Spleen (tissue), 11 donors: ENCODE measurements around the gene CLCNKA. TPM values are rescaled to one million over a fixed set of nuclear protein-coding genes. Genes with fewer than 3 reads are reported as not detected.
"Not testable (repeated sequence)": the region's sequence is repeated elsewhere in the genome, so short reads cannot be mapped to it uniquely, and the experiment has no call there.

Experiments
- DNase-seq: peaks from one replicate; pipeline ENCODE4 v3.0.0-alpha.2; 2020
- H3K27ac ChIP-seq, 8 donors: fragments of 200-600 bp; sonication (generic) in 7 of 8; 1 replicate in 4 of 8; 2 replicates in 4 of 8; pipeline versions ENCODE4 v1.5.0 to v1.8.0; 2016 to 2021; ENCODE audit warnings: inconsistent platforms in 4 of 8, mild to moderate bottlenecking in 4 of 8, moderate library complexity in 1 of 8
- H3K27me3 ChIP-seq, 7 donors: fragments of 200-600 bp; sonication (generic) in 6 of 7; replicated peaks in 1 of 7; 1 replicate in 4 of 7; 2 replicates in 3 of 7; pipeline versions ENCODE4 v1.5.0 to v1.8.0; 2016 to 2021; ENCODE audit warnings: inconsistent platforms in 3 of 7, mild to moderate bottlenecking in 1 of 7
- H3K36me3 ChIP-seq, 6 donors: fragments of 200-600 bp; sonication (generic) in 5 of 6; 1 replicate in 4 of 6; 2 replicates in 2 of 6; pipeline versions ENCODE4 v1.5.0 to v1.8.0; 2016 to 2021; ENCODE audit warnings: inconsistent platforms in 2 of 6
- H3K4me1 ChIP-seq, 6 donors: fragments of 200-600 bp; sonication (generic) in 5 of 6; 1 replicate in 3 of 6; 2 replicates in 3 of 6; pipeline versions ENCODE4 v1.5.0 to v1.8.0; 2016 to 2021; ENCODE audit warnings: inconsistent platforms in 3 of 6
- H3K4me3 ChIP-seq, 8 donors: fragments of 200-600 bp; sonication (generic) in 7 of 8; 1 replicate in 4 of 8; 2 replicates in 4 of 8; pipeline versions ENCODE4 v1.5.0 to v1.8.0; 2016 to 2021; ENCODE audit warnings: inconsistent platforms in 4 of 8, mild to moderate bottlenecking in 4 of 8, moderate library complexity in 2 of 8
- H3K9me3 ChIP-seq, 8 donors: fragments of 200-600 bp; sonication (generic) in 7 of 8; 1 replicate in 4 of 8; 2 replicates in 4 of 8; pipeline versions ENCODE4 v1.5.0 to v1.8.0; 2016 to 2021; ENCODE audit warnings: inconsistent platforms in 4 of 8
- POLR2A ChIP-seq, 3 donors: fragments of 450-650 bp; IDR thresholded peaks; one replicate each; pipeline ENCODE4 v1.5.1; 2017; ENCODE audit warnings: antibody characterized with exemption in 3 of 3, mild to moderate bottlenecking in 1 of 3
- POLR2AphosphoS5 ChIP-seq, 3 donors: sonication (generic); formaldehyde crosslinking; IDR thresholded peaks; one replicate each; pipeline ENCODE4 v1.5.1; 2017; ENCODE audit warnings: antibody characterized with exemption in 3 of 3
- WGBS, 5 donors: extraction: QIAGEN DNeasy Blood & Tissue Kit in 3 of 5; methylation state at CpG; one replicate each; pipeline versions ENCODE4 v1.1.5 to v1.1.7; 2013 to 2018; 5-methylcytosine and 5-hydroxymethylcytosine counted together
- intact Hi-C: fragments of 100-400 bp; cut with DNase I; formaldehyde crosslinking; loops from one replicate; pipeline ENCODE4 v1.15.0; 2023; ENCODE audit warnings: low total_unique reads
- polyA plus RNA-seq, 3 donors: library from polyadenylated mRNA; stranded (reverse); fragments of 200-250 nt; gene quantifications; one replicate each; pipeline ENCODE4 v1.2.1, GENCODE V29; 2013
- total RNA-seq, 7 donors: library from RNA; depleted of rRNA in 3 of 7; stranded (reverse); fragments of >200 nt in 3 of 7; fragmentation: NEBNext Ultra II Directional in 4 of 7; extraction: Animal tissue kit (Norgen Biotek cat#: 25700) in 4 of 7; gene quantifications; one replicate each; pipeline versions ENCODE4 v1.1.0 to v1.2.1, GENCODE V29; 2016 to 2021
- TF ChIP-seq, protein P1 (sequence below), 11 experiments: fragments of 200-600 bp in 7 of 11; fragments of 450-650 bp in 4 of 11; sonication (generic) in 4 of 11; IDR thresholded peaks in 8 of 11; conservative IDR thresholded peaks in 3 of 11; 1 replicate in 7 of 11; 2 replicates in 4 of 11; pipeline versions ENCODE4 v1.4.0 to v1.8.0; 2016 to 2021; ENCODE audit warnings: antibody characterized with exemption in 11 of 11, inconsistent platforms in 4 of 11, mild to moderate bottlenecking in 1 of 11
- donor health status: healthy with polysubstance abuse.
- donor health status: DM: no; HTN: no; CAD: no; lungs with moderate emphysema.
- donor health status: DM: no; HTN: no; CAD: no.
- donor health status: Bipolar disorder and iron deficiency.
- donor health status: healthy.
- donor health status: DM: no; HTN: no; CAD: no.
- donor health status: DM: yes; HTN: yes; CAD: no.

Gene CLCNKA
- total and polyA plus RNA-seq, 10 donors = 0.19 to 0.50 (median 0.30) TPM; not detected in 4

DNA sequence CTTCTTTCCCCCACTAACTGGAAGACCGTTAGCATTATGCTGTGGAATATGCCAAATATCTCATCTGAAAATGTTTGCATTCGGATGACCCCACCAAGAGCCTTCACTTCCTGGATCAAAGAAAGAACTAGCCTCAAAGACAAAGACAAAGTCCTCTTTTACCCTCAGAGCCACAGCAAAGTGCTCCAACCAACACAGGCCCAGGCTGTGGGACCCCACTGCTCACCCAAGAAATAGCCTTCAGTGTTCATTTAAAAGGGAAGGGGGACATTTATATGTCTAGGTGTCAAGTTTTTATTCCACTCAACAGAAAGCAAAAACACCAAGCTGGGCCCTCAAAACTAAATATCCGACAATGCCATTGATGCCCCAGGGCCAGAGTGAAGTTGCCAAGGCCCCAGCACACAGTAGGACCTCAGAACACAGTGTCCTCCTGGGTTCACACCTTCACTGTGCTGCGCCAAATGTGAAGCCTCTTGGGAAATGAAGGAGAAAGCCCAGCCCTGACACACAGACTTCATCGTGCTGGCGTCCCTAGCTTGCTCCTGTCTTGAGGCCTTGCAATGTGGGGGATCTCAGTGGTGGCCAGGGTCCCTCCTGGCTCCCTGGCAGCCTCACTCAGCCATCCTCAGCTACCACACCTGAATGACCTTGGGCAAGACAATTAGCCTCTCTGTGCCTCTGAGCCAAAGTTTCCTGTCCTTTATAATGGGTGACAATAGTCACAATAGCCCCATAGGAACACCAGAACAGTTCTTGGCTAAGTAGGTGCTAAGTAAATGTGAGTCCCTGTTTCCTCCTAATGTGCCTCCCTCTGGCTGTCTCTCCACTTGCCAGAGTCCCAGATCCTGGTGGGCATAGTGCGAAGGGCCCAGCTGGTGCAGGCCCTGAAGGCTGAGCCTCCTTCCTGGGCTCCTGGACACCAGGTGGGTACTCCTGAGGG lies 33.0 kb downstream of the CLCNKA start:
- H3K27me3 ChIP-seq = peaks cover 0 to 19% (median 0%) of the 10 kb centered on the region in 7 donors
- H3K27ac ChIP-seq = no peak overlapping the region
- intact Hi-C loops = loop anchor here (10.0 kb wide), 2 partner anchors 50 to 260 kb away; partner anchors contain the start of gene SRARP
- peaks cover 0 to 8% (median 3%) of the 10 kb centered on the region in 6 donors for H3K4me1 ChIP-seq
- H3K4me3 ChIP-seq = no peak overlapping the region
- TF ChIP-seq POLR2AphosphoS5 (IDR thresholded peaks at IDR 0.05) (no peak), POLR2A (IDR thresholded peaks at IDR 0.05) (no peak)
- TF ChIP-seq, protein P1, sequence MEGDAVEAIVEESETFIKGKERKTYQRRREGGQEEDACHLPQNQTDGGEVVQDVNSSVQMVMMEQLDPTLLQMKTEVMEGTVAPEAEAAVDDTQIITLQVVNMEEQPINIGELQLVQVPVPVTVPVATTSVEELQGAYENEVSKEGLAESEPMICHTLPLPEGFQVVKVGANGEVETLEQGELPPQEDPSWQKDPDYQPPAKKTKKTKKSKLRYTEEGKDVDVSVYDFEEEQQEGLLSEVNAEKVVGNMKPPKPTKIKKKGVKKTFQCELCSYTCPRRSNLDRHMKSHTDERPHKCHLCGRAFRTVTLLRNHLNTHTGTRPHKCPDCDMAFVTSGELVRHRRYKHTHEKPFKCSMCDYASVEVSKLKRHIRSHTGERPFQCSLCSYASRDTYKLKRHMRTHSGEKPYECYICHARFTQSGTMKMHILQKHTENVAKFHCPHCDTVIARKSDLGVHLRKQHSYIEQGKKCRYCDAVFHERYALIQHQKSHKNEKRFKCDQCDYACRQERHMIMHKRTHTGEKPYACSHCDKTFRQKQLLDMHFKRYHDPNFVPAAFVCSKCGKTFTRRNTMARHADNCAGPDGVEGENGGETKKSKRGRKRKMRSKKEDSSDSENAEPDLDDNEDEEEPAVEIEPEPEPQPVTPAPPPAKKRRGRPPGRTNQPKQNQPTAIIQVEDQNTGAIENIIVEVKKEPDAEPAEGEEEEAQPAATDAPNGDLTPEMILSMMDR (IDR thresholded peaks at IDR 0.05 in 8 of 11, conservative IDR thresholded peaks at IDR 0.05 in 3 of 11) = no peak
- no peaks in the 10 kb centered on the region for H3K9me3 ChIP-seq
- no peak for DNase-seq
- WGBS, 5 donors = 79 to 86% (median 83%) methylated on average over 7 of the region's 7 CpGs
- no peaks in the 10 kb centered on the region for H3K36me3 ChIP-seq

GRCh38 chr1:16055613-16056520 lies 34.0 kb downstream of the CLCNKA start:
- Histone ChIP-seq H3K36me3 (no peaks in the 10 kb centered on the region), H3K9me3 (no peaks in the 10 kb centered on the region), H3K27ac (no peak overlapping the region), H3K4me1 (peaks cover 0 to 8% (median 3%) of the 10 kb centered on the region in 6 donors), H3K4me3 (no peak overlapping the region), H3K27me3 (peaks cover 0 to 11% (median 0%) of the 10 kb centered on the region in 7 donors)
- TF ChIP-seq, protein P1 (IDR thresholded peaks at IDR 0.05 in 8 of 11, conservative IDR thresholded peaks at IDR 0.05 in 3 of 11) = peak; percentile 64 to 93 (median 89)
- TF ChIP-seq POLR2AphosphoS5 (IDR thresholded peaks at IDR 0.05) = no peak
- 28 to 42% (median 37%) methylated on average over 15 to 18 of the region's 18 CpGs for WGBS, 5 donors
- intact Hi-C loops = loop anchor here (10.0 kb wide), 2 partner anchors 51 to 261 kb away; partner anchors contain the start of gene SRARP
- DNase-seq = peak; percentile 93

DNA sequence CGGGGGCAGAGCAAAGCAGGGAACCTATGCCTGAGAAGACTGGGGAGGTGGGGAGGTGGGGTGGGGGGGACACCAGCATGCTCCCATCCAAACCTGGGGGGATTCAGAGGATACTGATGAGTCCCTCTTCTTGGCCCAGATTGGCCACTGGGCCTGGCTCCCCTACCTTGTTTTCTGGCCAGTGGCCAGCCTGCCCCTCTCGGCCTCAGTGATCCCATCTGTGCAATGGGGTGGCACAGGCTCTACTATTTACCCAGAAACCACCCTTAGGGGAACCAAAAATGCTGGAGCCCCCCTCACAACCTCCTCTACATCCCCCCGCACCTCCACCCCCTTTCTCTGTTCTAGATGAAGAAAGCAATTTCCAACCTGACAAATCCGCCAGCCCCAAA lies 34.7 kb downstream of the CLCNKA start:
- not testable (repeated sequence) for H3K9me3 ChIP-seq, H3K4me3 ChIP-seq, H3K4me1 ChIP-seq, H3K36me3 ChIP-seq, H3K27ac ChIP-seq, H3K27me3 ChIP-seq, DNase-seq
- 71 to 89% (median 76%) methylated on average over 2 to 3 of the region's 4 CpGs for WGBS, 5 donors
- intact Hi-C loops = loop anchor here (10.0 kb wide), 2 partner anchors 52 to 262 kb away; partner anchors contain the start of gene SRARP

- WGBS, 5 donors = 73 to 79% (median 77%) methylated on average over 4 to 7 of the region's 7 CpGs
- not testable (repeated sequence) for H3K9me3 ChIP-seq, H3K36me3 ChIP-seq, H3K4me1 ChIP-seq, H3K27ac ChIP-seq, H3K27me3 ChIP-seq, DNase-seq, H3K4me3 ChIP-seq
- intact Hi-C loops = loop anchor here (10.0 kb wide), 2 partner anchors 53 to 263 kb away; partner anchors contain the start of gene SRARP
These were observed 35.6 kb downstream of the CLCNKA start for GRCh38 chr1:16057314-16057915.

GRCh38 chr1:16058394-16059120 lies 36.7 kb downstream of the CLCNKA start:
- 59 to 83% (median 74%) methylated on average over 3 to 17 of the region's 20 CpGs for WGBS, 5 donors
- not testable (repeated sequence) for H3K27me3 ChIP-seq, H3K27ac ChIP-seq, H3K9me3 ChIP-seq, H3K36me3 ChIP-seq, H3K4me3 ChIP-seq, DNase-seq, H3K4me1 ChIP-seq
- intact Hi-C loops = loop anchor here (10.0 kb wide), 2 partner anchors 54 to 264 kb away; partner anchors contain the start of gene SRARP
